ENCODE measurements around the gene SH2D3C.

SH2D3C gene

DNA sequence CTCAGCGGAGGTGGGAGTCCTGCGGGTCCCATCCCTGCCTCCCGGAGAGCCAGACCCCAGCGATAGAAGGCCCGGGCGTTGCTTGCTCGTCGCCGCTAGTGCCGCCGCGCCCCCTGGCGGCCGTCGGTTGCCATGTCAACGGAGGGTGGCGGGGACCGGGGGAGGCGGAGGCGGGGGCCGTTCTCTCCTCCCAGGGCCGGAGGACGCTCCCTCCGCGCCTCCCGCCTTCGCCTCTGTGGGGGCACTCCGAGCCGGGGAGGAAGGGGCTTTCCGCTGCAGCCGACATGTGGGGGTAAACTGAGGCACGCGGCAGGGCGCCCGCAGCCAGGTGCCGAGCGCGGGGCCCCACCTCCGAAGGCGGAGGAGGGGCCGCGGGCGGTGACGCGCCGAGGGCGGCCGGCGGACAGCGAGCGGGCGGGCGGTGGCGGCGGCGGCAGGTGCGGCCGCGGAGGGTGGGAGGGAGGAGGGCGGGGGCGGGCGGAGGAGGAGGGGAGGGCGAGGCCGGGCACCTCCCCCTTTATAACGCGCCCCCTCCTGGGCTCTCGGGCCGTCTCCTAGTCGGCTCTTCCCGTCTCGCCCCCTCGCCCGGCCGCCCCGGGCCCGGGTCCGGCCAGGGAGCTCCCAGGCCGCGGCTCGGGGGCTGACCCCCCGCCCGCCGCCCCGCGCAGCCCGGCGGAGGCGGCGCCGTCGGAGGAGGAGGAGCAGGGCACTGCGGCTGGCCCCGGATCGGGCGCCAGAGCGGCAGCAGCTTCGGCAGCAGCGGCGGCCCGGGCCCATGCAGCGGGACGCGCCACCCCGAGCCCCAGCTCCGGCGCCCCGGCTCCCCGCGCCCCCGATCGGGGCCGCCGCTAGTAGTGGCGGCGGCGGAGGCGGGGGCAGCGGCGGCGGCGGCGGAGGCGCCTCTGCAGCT is 6.8 kb upstream of the SH2D3C start (continued):
- no peak for TF ChIP-seq ZNF514 (tag by site-specific recombination; IDR thresholded peaks at IDR 0.05)
- no peak for TF ChIP-seq ZNF747 (tag by site-specific recombination; IDR thresholded peaks at IDR 0.05)
- TF ChIP-seq SALL2 (tag by site-specific recombination; IDR thresholded peaks at IDR 0.05; ENCODE audit: borderline replicate concordance) = no peak
- TF ChIP-seq SETDB1 (IDR thresholded peaks at IDR 0.05; ENCODE audit: insufficient read length, low read length) = no peak
- TF ChIP-seq ZNF677 (tag by site-specific recombination; IDR thresholded peaks at IDR 0.05) = no peak
- TF ChIP-seq HOXA7 (CRISPR knock-in tag; IDR thresholded peaks at IDR 0.05; ENCODE audit: borderline replicate concordance) = no peak
- TF ChIP-seq ZNF157 (tag by site-specific recombination; IDR thresholded peaks at IDR 0.05) = no peak
- TF ChIP-seq, protein P1, sequence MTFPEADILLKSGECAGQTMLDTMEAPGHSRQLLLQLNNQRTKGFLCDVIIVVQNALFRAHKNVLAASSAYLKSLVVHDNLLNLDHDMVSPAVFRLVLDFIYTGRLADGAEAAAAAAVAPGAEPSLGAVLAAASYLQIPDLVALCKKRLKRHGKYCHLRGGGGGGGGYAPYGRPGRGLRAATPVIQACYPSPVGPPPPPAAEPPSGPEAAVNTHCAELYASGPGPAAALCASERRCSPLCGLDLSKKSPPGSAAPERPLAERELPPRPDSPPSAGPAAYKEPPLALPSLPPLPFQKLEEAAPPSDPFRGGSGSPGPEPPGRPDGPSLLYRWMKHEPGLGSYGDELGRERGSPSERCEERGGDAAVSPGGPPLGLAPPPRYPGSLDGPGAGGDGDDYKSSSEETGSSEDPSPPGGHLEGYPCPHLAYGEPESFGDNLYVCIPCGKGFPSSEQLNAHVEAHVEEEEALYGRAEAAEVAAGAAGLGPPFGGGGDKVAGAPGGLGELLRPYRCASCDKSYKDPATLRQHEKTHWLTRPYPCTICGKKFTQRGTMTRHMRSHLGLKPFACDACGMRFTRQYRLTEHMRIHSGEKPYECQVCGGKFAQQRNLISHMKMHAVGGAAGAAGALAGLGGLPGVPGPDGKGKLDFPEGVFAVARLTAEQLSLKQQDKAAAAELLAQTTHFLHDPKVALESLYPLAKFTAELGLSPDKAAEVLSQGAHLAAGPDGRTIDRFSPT (tag by site-specific recombination; IDR thresholded peaks at IDR 0.05) = no peak
- TF ChIP-seq ZNF133 (tag by site-specific recombination; IDR thresholded peaks at IDR 0.05) = no peak
- no peak for TF ChIP-seq ZNF544 (tag by site-specific recombination; IDR thresholded peaks at IDR 0.05)
- TF ChIP-seq ZNF510 (tag by site-specific recombination; IDR thresholded peaks at IDR 0.05; ENCODE audit: insufficient replicate concordance) = no peak
- no peak for TF ChIP-seq BCL11B (tag by site-specific recombination; IDR thresholded peaks at IDR 0.05; ENCODE audit: low read depth)
- TF ChIP-seq ZNF561 (tag by site-specific recombination; IDR thresholded peaks at IDR 0.05; ENCODE audit: borderline replicate concordance) = no peak
- peak; percentile 80 for TF ChIP-seq ZNF2 (tag by site-specific recombination; IDR thresholded peaks at IDR 0.05)
- TF ChIP-seq WT1 (tag by site-specific recombination; IDR thresholded peaks at IDR 0.05) = no peak
- TF ChIP-seq, protein P2, sequence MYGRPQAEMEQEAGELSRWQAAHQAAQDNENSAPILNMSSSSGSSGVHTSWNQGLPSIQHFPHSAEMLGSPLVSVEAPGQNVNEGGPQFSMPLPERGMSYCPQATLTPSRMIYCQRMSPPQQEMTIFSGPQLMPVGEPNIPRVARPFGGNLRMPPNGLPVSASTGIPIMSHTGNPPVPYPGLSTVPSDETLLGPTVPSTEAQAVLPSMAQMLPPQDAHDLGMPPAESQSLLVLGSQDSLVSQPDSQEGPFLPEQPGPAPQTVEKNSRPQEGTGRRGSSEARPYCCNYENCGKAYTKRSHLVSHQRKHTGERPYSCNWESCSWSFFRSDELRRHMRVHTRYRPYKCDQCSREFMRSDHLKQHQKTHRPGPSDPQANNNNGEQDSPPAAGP (tag by site-specific recombination; IDR thresholded peaks at IDR 0.05) = no peak
- TF ChIP-seq, protein P3, sequence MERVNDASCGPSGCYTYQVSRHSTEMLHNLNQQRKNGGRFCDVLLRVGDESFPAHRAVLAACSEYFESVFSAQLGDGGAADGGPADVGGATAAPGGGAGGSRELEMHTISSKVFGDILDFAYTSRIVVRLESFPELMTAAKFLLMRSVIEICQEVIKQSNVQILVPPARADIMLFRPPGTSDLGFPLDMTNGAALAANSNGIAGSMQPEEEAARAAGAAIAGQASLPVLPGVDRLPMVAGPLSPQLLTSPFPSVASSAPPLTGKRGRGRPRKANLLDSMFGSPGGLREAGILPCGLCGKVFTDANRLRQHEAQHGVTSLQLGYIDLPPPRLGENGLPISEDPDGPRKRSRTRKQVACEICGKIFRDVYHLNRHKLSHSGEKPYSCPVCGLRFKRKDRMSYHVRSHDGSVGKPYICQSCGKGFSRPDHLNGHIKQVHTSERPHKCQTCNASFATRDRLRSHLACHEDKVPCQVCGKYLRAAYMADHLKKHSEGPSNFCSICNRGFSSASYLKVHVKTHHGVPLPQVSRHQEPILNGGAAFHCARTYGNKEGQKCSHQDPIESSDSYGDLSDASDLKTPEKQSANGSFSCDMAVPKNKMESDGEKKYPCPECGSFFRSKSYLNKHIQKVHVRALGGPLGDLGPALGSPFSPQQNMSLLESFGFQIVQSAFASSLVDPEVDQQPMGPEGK (tag by site-specific recombination; IDR thresholded peaks at IDR 0.05) = peak; percentile 93
- no peak for TF ChIP-seq ZNF202 (tag by site-specific recombination; IDR thresholded peaks at IDR 0.05; ENCODE audit: borderline replicate concordance)
- peak; percentile 31; the same call in 1 of the 2 replicates for TF ChIP-seq ZNF394 (tag by site-specific recombination; IDR thresholded peaks at IDR 0.05; ENCODE audit: borderline replicate concordance)
- TF ChIP-seq ZNF221 (tag by site-specific recombination; IDR thresholded peaks at IDR 0.05; ENCODE audit: borderline replicate concordance) = no peak
- TF ChIP-seq, protein P4, sequence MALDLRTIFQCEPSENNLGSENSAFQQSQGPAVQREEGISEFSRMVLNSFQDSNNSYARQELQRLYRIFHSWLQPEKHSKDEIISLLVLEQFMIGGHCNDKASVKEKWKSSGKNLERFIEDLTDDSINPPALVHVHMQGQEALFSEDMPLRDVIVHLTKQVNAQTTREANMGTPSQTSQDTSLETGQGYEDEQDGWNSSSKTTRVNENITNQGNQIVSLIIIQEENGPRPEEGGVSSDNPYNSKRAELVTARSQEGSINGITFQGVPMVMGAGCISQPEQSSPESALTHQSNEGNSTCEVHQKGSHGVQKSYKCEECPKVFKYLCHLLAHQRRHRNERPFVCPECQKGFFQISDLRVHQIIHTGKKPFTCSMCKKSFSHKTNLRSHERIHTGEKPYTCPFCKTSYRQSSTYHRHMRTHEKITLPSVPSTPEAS (tag by site-specific recombination; IDR thresholded peaks at IDR 0.05) = no peak
- TF ChIP-seq ZNF776 (tag by site-specific recombination; IDR thresholded peaks at IDR 0.05; ENCODE audit: borderline replicate concordance) = no peak
- TF ChIP-seq KLF1 (tag by site-specific recombination; IDR thresholded peaks at IDR 0.05) = no peak
- TF ChIP-seq ZNF132 (tag by site-specific recombination; IDR thresholded peaks at IDR 0.05; ENCODE audit: borderline replicate concordance) = no peak
- TF ChIP-seq, protein P5, sequence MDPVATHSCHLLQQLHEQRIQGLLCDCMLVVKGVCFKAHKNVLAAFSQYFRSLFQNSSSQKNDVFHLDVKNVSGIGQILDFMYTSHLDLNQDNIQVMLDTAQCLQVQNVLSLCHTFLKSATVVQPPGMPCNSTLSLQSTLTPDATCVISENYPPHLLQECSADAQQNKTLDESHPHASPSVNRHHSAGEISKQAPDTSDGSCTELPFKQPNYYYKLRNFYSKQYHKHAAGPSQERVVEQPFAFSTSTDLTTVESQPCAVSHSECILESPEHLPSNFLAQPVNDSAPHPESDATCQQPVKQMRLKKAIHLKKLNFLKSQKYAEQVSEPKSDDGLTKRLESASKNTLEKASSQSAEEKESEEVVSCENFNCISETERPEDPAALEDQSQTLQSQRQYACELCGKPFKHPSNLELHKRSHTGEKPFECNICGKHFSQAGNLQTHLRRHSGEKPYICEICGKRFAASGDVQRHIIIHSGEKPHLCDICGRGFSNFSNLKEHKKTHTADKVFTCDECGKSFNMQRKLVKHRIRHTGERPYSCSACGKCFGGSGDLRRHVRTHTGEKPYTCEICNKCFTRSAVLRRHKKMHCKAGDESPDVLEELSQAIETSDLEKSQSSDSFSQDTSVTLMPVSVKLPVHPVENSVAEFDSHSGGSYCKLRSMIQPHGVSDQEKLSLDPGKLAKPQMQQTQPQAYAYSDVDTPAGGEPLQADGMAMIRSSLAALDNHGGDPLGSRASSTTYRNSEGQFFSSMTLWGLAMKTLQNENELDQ (tag by site-specific recombination; IDR thresholded peaks at IDR 0.05; ENCODE audit: low read depth) = no peak
- no peak for TF ChIP-seq IKZF3 (tag by site-specific recombination; IDR thresholded peaks at IDR 0.05)
- TF ChIP-seq ZNF112 (tag by site-specific recombination; IDR thresholded peaks at IDR 0.05) = no peak
- TF ChIP-seq ZNF354C (tag by site-specific recombination; IDR thresholded peaks at IDR 0.05; ENCODE audit: borderline replicate concordance, low read depth) = no peak
- TF ChIP-seq, protein P6, sequence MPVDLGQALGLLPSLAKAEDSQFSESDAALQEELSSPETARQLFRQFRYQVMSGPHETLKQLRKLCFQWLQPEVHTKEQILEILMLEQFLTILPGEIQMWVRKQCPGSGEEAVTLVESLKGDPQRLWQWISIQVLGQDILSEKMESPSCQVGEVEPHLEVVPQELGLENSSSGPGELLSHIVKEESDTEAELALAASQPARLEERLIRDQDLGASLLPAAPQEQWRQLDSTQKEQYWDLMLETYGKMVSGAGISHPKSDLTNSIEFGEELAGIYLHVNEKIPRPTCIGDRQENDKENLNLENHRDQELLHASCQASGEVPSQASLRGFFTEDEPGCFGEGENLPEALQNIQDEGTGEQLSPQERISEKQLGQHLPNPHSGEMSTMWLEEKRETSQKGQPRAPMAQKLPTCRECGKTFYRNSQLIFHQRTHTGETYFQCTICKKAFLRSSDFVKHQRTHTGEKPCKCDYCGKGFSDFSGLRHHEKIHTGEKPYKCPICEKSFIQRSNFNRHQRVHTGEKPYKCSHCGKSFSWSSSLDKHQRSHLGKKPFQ (tag by site-specific recombination; IDR thresholded peaks at IDR 0.05) = no peak

Data from HEK293 (cell line).